GM19025 (cell line): ENCODE data around the gene IL17RE.
"Not testable (repeated sequence)": the region's sequence is repeated elsewhere in the genome, so short reads cannot be mapped to it uniquely, and the experiment has no call there.

Experiments
- ATAC-seq: cut with Tn5 transposase; IDR thresholded peaks from one replicate; pipeline ENCODE4 v1.9.1; 2021; ENCODE audit warnings: mild to moderate bottlenecking, low read depth, moderate library complexity; ENCODE audit not compliant: unreplicated experiment

IL17RE gene

GRCh38 chr3:9900965-9901415, 1.7 kb upstream of the IL17RE start:
- not testable (repeated sequence) for ATAC-seq

- ATAC-seq = no peak
These were observed 681 bp upstream of the IL17RE start for GRCh38 chr3:9901967-9902366.

- ATAC-seq = no peak
These were observed 583 bp downstream of the IL17RE start for GRCh38 chr3:9903238-9903624.

- ATAC-seq = no peak
These were observed 1.3 kb downstream of the IL17RE start for GRCh38 chr3:9903904-9904303.

- no peak for ATAC-seq
These were observed 3.8 kb downstream of the IL17RE start for GRCh38 chr3:9906480-9906879.

- no peak for ATAC-seq
These were observed 5.6 kb downstream of the IL17RE start for GRCh38 chr3:9908286-9908685.

- no peak for ATAC-seq
These were observed 6.8 kb downstream of the IL17RE start for GRCh38 chr3:9909221-9910013.

GRCh38 chr3:9911863-9912262, 9.2 kb downstream of the IL17RE start:
- ATAC-seq = no peak

GRCh38 chr3:9912294-9912935, 9.8 kb downstream of the IL17RE start:
- ATAC-seq = no peak

- no peak for ATAC-seq
These were observed 11.0 kb downstream of the IL17RE start for GRCh38 chr3:9913601-9914000.

GRCh38 chr3:9914011-9914410, 11.4 kb downstream of the IL17RE start:
- no peak for ATAC-seq

GRCh38 chr3:9914559-9915253, 12.1 kb downstream of the IL17RE start:
- ATAC-seq = no peak

- peak; percentile 47 for ATAC-seq
These were observed 12.8 kb downstream of the IL17RE start for GRCh38 chr3:9915254-9916141.

- ATAC-seq = no peak
These were observed 13.7 kb downstream of the IL17RE start for GRCh38 chr3:9916346-9916733.

GRCh38 chr3:9916734-9917680, 14.4 kb downstream of the IL17RE start, which contains the start of gene IL17RC:
Gene IL17RC (plus strand): TSS chr3:9917098. CDS start chr3:9917316, 218 bp downstream.
- ATAC-seq = no peak

- no peak for ATAC-seq
These were observed 15.2 kb downstream of the IL17RE start for GRCh38 chr3:9917820-9918219.

- ATAC-seq = no peak
These were observed 15.8 kb downstream of the IL17RE start for GRCh38 chr3:9918261-9919038.

- no peak for ATAC-seq
These were observed 25.5 kb downstream of the IL17RE start for GRCh38 chr3:9928158-9928557.
